Glutamatergic neuron (in vitro differentiated cells): Measurements from ENCODE around the gene SYT9. TPM values are rescaled to one million over a fixed set of nuclear protein-coding genes. Genes with fewer than 3 reads are reported as not detected.

ENCODE experiments used
- DNase-seq: peaks from one replicate; pipeline ENCODE4 v3.0.0; 2022
- H3K27ac Mint-ChIP-seq: one replicate; pipeline ENCODE4 v1.8.0; 2020; ENCODE audit warnings: mild to moderate bottlenecking, mixed read lengths, inconsistent platforms; ENCODE audit not compliant: unreplicated experiment
- H3K27me3 Mint-ChIP-seq: one replicate; pipeline ENCODE4 v1.8.0; 2020; ENCODE audit warnings: mild to moderate bottlenecking, moderate library complexity, mixed read lengths, inconsistent platforms; ENCODE audit not compliant: unreplicated experiment
- H3K36me3 Mint-ChIP-seq: one replicate; pipeline ENCODE4 v1.8.0; 2020; ENCODE audit warnings: mild to moderate bottlenecking, mixed read lengths, inconsistent platforms; ENCODE audit not compliant: unreplicated experiment
- H3K4me1 Mint-ChIP-seq: one replicate; pipeline ENCODE4 v1.8.0; 2020; ENCODE audit warnings: mild to moderate bottlenecking, low read depth, mixed read lengths, inconsistent platforms; ENCODE audit not compliant: unreplicated experiment
- H3K4me3 Mint-ChIP-seq: one replicate; pipeline ENCODE4 v1.8.0; 2020; ENCODE audit warnings: mild to moderate bottlenecking, mixed read lengths, inconsistent platforms; ENCODE audit not compliant: unreplicated experiment
- H3K9me3 Mint-ChIP-seq: one replicate; pipeline ENCODE4 v1.8.0; 2020; ENCODE audit warnings: mild to moderate bottlenecking, moderate library complexity, mixed read lengths, inconsistent platforms; ENCODE audit not compliant: unreplicated experiment
- CTCF ChIP-seq: fragments of 200-600 bp; sonication (generic); IDR thresholded peaks from one replicate; pipeline ENCODE4 v1.5.0; 2021; ENCODE audit not compliant: partially characterized antibody, unreplicated experiment
- total RNA-seq: library from RNA; stranded (reverse); fragmentation: NEBNext Ultra II Directional; extraction: Animal tissue kit (Norgen Biotek cat#: 25700); gene quantifications from one replicate; pipeline ENCODE4 v1.2.1, GENCODE V29; 2021; ENCODE audit not compliant: unreplicated experiment

Gene SYT9
- total RNA-seq, 1 donor from 2014 or later, result 3.7 TPM

GRCh38 chr11:7494086-7494745 lies 242.5 kb downstream of the SYT9 start:
- no peak for DNase-seq
- H3K36me3 Mint-ChIP-seq, result no peaks in the 10 kb centered on the region
- no peak overlapping the region for H3K27ac Mint-ChIP-seq
- H3K4me1 Mint-ChIP-seq, result no peaks in the 10 kb centered on the region
- H3K27me3 Mint-ChIP-seq, result peaks cover 2% of the 10 kb centered on the region
- no peak overlapping the region for H3K4me3 Mint-ChIP-seq
- TF ChIP-seq CTCF, result no peak
- H3K9me3 Mint-ChIP-seq, result no peaks in the 10 kb centered on the region

DNA sequence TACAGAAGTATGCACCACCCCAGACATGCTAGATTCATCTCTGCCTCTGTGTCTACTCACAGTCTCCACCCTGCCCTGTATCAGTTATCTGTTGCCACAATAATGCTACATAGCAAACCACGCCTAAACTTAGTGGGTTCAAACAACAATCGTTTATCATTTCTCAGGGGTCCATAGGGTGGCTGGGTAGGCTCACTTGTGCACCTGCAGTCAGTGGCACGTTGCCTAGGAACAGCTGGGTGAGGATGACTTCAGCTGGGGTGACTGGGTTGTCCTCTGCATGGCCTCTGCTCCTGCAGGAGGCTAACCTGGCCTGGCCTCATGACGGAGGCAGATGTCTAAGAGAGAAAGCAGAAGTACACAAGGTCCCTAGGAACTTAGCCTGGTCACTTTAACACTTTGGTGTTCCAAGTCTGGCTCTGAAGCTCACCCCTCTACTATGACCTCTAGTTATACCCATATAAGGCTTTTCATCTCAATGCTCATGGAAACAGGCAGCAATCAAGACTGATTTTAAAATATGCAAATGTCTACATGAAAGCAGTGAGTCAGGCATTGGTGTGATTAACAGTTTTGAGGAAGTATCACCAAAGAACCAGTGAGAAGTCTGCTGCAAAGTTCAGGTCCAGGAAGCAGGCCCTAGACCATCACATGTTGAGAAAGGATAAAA lies 244.3 kb downstream of the SYT9 start:
- no peak for DNase-seq
- peaks cover 2% of the 10 kb centered on the region for H3K27me3 Mint-ChIP-seq
- H3K9me3 Mint-ChIP-seq, result no peaks in the 10 kb centered on the region
- H3K4me3 Mint-ChIP-seq, result no peak overlapping the region
- no peaks in the 10 kb centered on the region for H3K36me3 Mint-ChIP-seq
- H3K4me1 Mint-ChIP-seq, result no peaks in the 10 kb centered on the region
- H3K27ac Mint-ChIP-seq, result no peak overlapping the region
- TF ChIP-seq CTCF, result no peak

GRCh38 chr11:7498193-7498592 lies 246.5 kb downstream of the SYT9 start:
- no peaks in the 10 kb centered on the region for H3K4me1 Mint-ChIP-seq
- H3K27ac Mint-ChIP-seq, result no peak overlapping the region
- H3K4me3 Mint-ChIP-seq, result no peak overlapping the region
- no peaks in the 10 kb centered on the region for H3K9me3 Mint-ChIP-seq
- TF ChIP-seq CTCF, result no peak
- H3K36me3 Mint-ChIP-seq, result no peaks in the 10 kb centered on the region
- DNase-seq, result no peak
- H3K27me3 Mint-ChIP-seq, result peaks cover 2% of the 10 kb centered on the region

- Mint-ChIP-seq H3K9me3 (no peaks in the 10 kb centered on the region), H3K27ac (no peak overlapping the region), H3K4me1 (no peaks in the 10 kb centered on the region), H3K36me3 (no peaks in the 10 kb centered on the region), H3K27me3 (no peaks in the 10 kb centered on the region), H3K4me3 (no peak overlapping the region)
- TF ChIP-seq CTCF, result no peak
- no peak for DNase-seq
These were observed 247.4 kb downstream of the SYT9 start for GRCh38 chr11:7499081-7499480.

- Mint-ChIP-seq H3K27me3 (no peaks in the 10 kb centered on the region), H3K4me1 (no peaks in the 10 kb centered on the region), H3K9me3 (no peaks in the 10 kb centered on the region), H3K27ac (no peak overlapping the region), H3K36me3 (no peaks in the 10 kb centered on the region), H3K4me3 (no peak overlapping the region)
- no peak for DNase-seq
- no peak for TF ChIP-seq CTCF
These were observed 248.5 kb downstream of the SYT9 start for GRCh38 chr11:7500251-7500650.
